ENCODE results near the gene FHOD3.

DNA sequence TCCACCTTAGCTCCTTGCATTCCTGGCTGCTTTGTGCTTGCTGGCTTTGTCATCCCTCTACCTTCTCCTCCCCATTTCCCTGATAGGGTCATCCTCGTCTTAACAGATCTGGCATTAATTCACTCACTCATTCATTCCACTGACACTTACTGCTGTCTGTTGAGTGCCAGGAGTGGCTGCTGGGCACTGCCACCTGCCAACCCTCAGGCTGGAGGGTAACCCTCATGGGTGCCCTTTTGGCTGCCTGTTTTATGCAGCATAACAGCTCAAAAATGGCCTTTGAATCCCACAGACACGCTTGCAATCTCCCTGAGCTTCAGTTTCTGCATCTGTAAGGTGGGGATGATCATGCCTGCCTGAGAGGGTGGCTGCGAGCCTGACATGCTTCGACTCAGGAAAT is 25.2 kb downstream of the FHOD3 start:
- TF ChIP-seq, protein P1, sequence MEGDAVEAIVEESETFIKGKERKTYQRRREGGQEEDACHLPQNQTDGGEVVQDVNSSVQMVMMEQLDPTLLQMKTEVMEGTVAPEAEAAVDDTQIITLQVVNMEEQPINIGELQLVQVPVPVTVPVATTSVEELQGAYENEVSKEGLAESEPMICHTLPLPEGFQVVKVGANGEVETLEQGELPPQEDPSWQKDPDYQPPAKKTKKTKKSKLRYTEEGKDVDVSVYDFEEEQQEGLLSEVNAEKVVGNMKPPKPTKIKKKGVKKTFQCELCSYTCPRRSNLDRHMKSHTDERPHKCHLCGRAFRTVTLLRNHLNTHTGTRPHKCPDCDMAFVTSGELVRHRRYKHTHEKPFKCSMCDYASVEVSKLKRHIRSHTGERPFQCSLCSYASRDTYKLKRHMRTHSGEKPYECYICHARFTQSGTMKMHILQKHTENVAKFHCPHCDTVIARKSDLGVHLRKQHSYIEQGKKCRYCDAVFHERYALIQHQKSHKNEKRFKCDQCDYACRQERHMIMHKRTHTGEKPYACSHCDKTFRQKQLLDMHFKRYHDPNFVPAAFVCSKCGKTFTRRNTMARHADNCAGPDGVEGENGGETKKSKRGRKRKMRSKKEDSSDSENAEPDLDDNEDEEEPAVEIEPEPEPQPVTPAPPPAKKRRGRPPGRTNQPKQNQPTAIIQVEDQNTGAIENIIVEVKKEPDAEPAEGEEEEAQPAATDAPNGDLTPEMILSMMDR (IDR thresholded peaks at IDR 0.05; ENCODE audit: low read length) = no peak
- TF ChIP-seq EZH2 (optimal IDR thresholded peaks at IDR 0.05; ENCODE audit: low read depth, low read length) = no peak

Data from MM.1S (cell line).